ENCODE data around the gene ABHD16A.

Gene ABHD16A

DNA sequence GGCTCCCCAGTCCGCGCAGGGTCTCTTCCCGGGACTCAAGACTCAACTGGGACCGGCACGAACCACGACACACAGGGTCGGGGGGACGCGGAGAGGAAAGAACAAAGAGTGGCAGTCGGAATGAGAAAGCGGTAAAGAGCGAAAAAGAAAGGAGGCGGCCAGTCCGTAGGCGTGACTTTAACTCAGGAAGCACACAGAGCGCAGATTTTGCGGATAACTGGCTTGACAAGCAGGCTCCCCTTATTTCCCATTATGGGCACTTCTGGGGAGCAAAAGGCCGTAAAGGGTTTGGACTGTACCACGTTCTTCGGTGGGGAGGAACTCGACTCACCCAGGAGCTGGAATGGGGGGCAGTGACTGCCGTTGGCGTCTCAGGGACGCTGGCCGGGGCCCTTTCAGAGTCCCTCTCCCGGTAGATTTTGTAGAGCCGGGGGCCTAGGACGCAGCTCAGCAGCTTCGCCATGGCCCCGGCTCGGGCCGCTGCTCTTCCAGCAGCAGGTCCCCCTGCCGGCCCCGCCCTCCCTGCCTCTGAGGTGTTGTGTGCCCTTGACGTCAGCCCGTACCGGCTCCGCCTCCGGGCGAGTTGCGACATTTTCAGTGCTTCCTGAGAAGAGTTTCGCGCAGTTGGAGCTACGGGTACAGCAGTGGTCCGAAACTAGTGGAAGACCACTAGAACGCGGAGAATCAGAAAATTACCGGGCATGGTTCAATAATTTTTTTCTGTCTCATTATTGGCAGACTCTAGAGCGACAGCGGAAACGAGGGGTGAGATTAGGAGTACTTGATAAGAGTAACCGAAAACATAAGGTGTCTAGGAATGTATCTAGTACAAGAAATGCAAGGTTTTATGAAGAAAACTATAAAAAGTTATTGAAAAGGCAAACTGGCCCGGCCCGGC, at the start of gene ABHD16A:
TSS of gene ABHD16A (minus strand) at position 506 of the 898 bp plus-strand sequence. CDS start at position 463, 43 bp downstream.
- peak; percentile 99 for DNase-seq (ENCODE audit: low spot score)
- in situ Hi-C loops (cut with MboI; ENCODE audit: low sequenced_read_pairs, unreplicated experiment): no loop called here
- TF ChIP-seq, protein P1, sequence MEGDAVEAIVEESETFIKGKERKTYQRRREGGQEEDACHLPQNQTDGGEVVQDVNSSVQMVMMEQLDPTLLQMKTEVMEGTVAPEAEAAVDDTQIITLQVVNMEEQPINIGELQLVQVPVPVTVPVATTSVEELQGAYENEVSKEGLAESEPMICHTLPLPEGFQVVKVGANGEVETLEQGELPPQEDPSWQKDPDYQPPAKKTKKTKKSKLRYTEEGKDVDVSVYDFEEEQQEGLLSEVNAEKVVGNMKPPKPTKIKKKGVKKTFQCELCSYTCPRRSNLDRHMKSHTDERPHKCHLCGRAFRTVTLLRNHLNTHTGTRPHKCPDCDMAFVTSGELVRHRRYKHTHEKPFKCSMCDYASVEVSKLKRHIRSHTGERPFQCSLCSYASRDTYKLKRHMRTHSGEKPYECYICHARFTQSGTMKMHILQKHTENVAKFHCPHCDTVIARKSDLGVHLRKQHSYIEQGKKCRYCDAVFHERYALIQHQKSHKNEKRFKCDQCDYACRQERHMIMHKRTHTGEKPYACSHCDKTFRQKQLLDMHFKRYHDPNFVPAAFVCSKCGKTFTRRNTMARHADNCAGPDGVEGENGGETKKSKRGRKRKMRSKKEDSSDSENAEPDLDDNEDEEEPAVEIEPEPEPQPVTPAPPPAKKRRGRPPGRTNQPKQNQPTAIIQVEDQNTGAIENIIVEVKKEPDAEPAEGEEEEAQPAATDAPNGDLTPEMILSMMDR (IDR thresholded peaks at IDR 0.05; ENCODE audit: borderline replicate concordance, control extremely low read depth, extremely low read depth, insufficient read depth, missing control alignments): no peak

DNA sequence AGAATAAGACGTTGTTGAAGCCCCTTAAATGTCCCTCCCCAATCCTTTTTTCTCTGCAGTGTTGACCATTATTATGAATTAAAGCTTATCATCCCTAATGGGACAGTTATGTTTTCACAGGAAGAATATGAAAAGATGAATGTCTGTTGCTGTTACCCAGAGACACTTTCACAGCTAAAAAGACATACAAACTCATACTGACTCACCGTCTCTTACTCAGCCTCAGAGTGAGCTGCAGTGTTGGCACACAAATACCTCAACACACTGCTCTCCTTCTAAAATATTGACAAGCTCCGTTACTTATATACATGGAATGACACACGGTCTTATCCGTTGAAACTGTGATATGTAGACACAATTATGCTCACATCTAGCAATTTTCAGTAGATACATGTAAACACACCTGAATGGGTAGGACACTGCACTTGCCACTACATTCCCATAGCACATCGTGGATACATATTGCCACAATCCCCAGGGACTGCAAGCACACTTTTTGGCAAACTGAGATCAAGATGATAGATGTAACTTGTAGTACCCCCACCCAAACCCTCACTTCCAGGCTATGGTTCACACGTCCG, 49.7 kb upstream of the ABHD16A start:
- in situ Hi-C loops (cut with MboI; ENCODE audit: low sequenced_read_pairs, unreplicated experiment): no loop called here
- TF ChIP-seq, protein P1 (IDR thresholded peaks at IDR 0.05; ENCODE audit: borderline replicate concordance, control extremely low read depth, extremely low read depth, insufficient read depth, missing control alignments): no peak
- DNase-seq (ENCODE audit: low spot score): no peak

DNA sequence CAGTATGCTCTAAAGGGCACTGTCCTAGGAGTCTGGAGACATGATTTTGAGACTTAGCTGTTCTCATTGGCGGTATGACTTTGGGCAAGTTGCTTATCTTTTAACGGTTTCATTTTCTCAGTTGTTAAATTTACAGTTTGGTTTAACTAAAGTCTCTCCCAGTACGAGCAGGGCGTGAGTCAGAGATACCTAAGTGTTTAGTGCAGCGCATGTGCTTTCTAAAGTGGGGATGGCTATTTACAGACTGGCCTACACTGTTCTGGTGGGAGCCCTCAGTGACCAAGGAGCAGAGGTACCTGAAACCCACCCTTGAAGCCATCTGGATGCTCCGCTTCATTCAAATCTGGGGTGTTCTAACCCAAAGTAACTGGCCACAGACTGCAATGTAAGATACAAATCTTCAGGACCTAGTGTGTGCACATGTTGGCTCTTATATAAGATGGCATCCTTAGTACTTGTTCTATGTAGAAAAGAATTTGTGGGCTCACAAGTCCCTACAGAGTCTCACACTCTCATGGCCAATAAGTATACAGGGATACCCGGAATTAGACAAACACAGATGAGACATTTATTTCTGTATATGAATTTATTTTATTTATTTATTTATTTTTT, 47.4 kb upstream of the ABHD16A start:
- TF ChIP-seq, protein P1 (IDR thresholded peaks at IDR 0.05; ENCODE audit: borderline replicate concordance, control extremely low read depth, extremely low read depth, insufficient read depth, missing control alignments): no peak
- DNase-seq (ENCODE audit: low spot score): no peak
- in situ Hi-C loops (cut with MboI; ENCODE audit: low sequenced_read_pairs, unreplicated experiment): no loop called here

DNA sequence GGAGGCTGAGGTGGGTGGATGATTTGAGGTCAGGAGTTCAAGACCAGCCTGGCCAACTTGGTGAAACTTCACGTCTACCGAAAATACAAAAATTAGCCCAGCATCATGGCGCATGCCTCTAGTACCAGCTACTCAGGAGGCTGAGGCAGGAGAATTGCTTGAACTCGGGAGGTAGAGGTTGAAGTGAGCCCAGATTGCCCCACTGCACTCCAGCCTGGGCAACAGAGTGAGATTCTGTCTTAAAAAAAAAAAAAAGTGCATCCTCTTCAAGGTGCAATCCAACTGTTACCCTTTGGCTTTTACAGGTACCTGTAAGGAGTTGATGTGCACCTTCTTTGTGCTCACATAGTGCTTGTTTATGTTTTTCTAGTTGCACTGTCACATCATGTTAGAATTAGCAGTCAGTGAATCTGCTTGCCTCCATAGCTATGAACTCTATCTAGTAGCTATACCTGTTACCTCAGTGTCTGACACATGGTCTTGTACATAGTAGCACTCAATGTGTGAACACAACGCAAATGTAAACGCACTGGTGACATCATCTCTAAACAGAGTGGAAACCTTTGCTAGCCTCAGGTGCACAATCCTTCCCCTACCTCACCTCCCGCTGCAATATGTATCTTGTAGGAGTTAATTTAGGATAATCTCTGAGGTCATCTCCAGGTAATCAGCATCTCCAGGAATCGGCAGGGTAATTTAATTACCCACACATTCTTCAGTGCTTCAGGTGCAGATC, 46.3 kb upstream of the ABHD16A start:
- in situ Hi-C loops (cut with MboI; ENCODE audit: low sequenced_read_pairs, unreplicated experiment): no loop called here
- DNase-seq (ENCODE audit: low spot score): no peak
- TF ChIP-seq, protein P1 (IDR thresholded peaks at IDR 0.05; ENCODE audit: borderline replicate concordance, control extremely low read depth, extremely low read depth, insufficient read depth, missing control alignments): no peak

DNA sequence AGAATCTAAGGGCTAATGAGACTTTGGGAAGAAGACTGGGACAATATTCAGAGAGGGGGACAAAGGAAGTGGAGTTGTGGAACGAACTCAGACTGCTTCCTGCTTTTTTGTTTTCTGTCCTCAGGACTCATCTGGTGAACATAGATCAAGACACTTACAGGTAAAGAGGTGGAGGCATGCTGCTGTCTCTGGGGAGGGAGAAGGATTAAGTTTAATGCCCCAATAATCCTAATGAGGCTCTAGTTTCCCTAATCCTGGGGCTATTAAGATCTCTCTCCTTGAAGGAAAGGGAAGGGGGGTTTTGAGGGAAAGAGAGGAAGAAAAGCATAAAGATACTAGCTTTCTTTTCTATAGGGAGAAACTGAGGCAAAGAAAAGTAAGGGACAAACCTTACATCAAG, 41.3 kb upstream of the ABHD16A start:
- TF ChIP-seq, protein P1 (IDR thresholded peaks at IDR 0.05; ENCODE audit: borderline replicate concordance, control extremely low read depth, extremely low read depth, insufficient read depth, missing control alignments): no peak
- DNase-seq (ENCODE audit: low spot score): no peak
- in situ Hi-C loops (cut with MboI; ENCODE audit: low sequenced_read_pairs, unreplicated experiment): no loop called here

DNA sequence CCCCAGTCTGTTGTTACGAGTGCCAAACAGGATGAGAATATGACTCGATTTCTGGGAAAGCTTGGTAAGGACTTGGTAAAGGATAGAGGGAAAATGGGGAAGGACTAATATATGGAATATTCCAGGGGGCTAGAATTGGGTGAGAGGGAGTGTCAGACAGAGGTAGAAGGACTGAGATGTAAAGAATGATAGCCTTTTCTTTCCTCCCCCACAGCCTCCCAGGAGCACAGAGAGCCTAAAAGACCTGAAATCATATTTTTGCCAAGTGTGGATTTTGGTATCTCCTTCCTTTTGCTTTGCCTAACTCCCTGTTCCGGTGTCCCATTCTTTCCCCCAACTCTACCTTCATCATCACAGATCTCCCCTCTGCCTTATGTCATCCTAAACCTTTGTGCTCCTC, 39.8 kb upstream of the ABHD16A start:
- in situ Hi-C loops (cut with MboI; ENCODE audit: low sequenced_read_pairs, unreplicated experiment): no loop called here
- TF ChIP-seq, protein P1 (IDR thresholded peaks at IDR 0.05; ENCODE audit: borderline replicate concordance, control extremely low read depth, extremely low read depth, insufficient read depth, missing control alignments): no peak
- no peak for DNase-seq (ENCODE audit: low spot score)
